Testis (tissue), 3 donors: ENCODE measurements around the gene MRPL48. TPM values are rescaled to one million over a fixed set of nuclear protein-coding genes. Genes with fewer than 3 reads are reported as not detected.

ENCODE experiments used
- DNase-seq: peaks from one replicate; pipeline ENCODE4 v3.0.0-alpha.2; 2019
- H3K27ac ChIP-seq, 2 donors: fragments of 200-600 bp; sonication (generic); one replicate each; pipeline ENCODE4 v1.5.1; 2019
- H3K27me3 ChIP-seq: fragments of 200-600 bp; sonication (generic); one replicate; pipeline ENCODE4 v1.5.1; 2019
- H3K36me3 ChIP-seq: fragments of 200-600 bp; sonication (generic); one replicate; pipeline ENCODE4 v1.5.1; 2017; ENCODE audit warnings: low read depth; ENCODE audit errors: missing control alignments
- H3K4me1 ChIP-seq: fragments of 200-600 bp; sonication (generic); one replicate; pipeline ENCODE4 v1.5.1; 2019
- H3K4me3 ChIP-seq, 2 donors: fragments of 200-600 bp; sonication (generic); one replicate each; pipeline ENCODE4 v1.5.1; 2017 to 2019
- H3K9me3 ChIP-seq: fragments of 200-600 bp; sonication (generic); one replicate; pipeline ENCODE4 v1.5.1; 2017
- CTCF ChIP-seq, 3 experiments: fragments of 450-650 bp in 2 of 3; fragments of 200-600 bp in 1 of 3; sonication (generic) in 1 of 3; IDR thresholded peaks; one replicate each; pipeline ENCODE4 v1.5.1; 2016 to 2019; ENCODE audit warnings: antibody characterized with exemption in 3 of 3, mild to moderate bottlenecking in 2 of 3, moderate library complexity in 1 of 3
- POLR2A ChIP-seq: fragments of 450-650 bp; IDR thresholded peaks from one replicate; pipeline ENCODE4 v1.6.1; 2017; ENCODE audit warnings: antibody characterized with exemption, mild to moderate bottlenecking, moderate library complexity
- WGBS, 2 donors: methylation state at CpG; one replicate each; pipeline ENCODE4 v1.1.5; 2018; 5-methylcytosine and 5-hydroxymethylcytosine counted together
- intact Hi-C: fragments of 100-400 bp; cut with DNase I; formaldehyde crosslinking; loops from one replicate; pipeline ENCODE4 v1.15.1; 2023; ENCODE audit warnings: low total_unique reads
- polyA plus RNA-seq: library from polyadenylated mRNA; stranded (reverse); fragments of 350-450 nt; fragmentation: Illumina TruSeq; extraction: RNeasy Lipid Tissue Mini Kit (QIAGEN cat#74804); gene quantifications from one replicate; pipeline ENCODE4 v1.2.3, GENCODE V29; 2014; ENCODE audit warnings: low read depth, low replicate concordance; ENCODE audit not compliant: insufficient read depth
- total RNA-seq, 2 donors: library from RNA; depleted of rRNA; stranded (reverse); fragments of >200 nt; gene quantifications; one replicate each; pipeline ENCODE4 v1.2.3, GENCODE V29; 2016

MRPL48 gene
- total and polyA plus RNA-seq, 3 donors from 2014 or later = 9.1 to 16.9 (median 10.7) TPM

- WGBS, 2 donors = 65 to 73% methylated on average over 2 of the region's 2 CpGs
- Histone ChIP-seq H3K4me1 (no peaks in the 10 kb centered on the region), H3K9me3 (no peaks in the 10 kb centered on the region), H3K27me3 (no peaks in the 10 kb centered on the region), H3K27ac (no peak overlapping the region), H3K36me3 (no peaks in the 10 kb centered on the region), H3K4me3 (no peak overlapping the region)
- intact Hi-C loops = no loop called here
- DNase-seq = no peak
- no peak for TF ChIP-seq POLR2A
- TF ChIP-seq CTCF (IDR thresholded peaks at IDR 0.05) = no peak
These were observed 72.5 kb downstream of the MRPL48 start for GRCh38 chr11:73860202-73860601.

- no peaks in the 10 kb centered on the region for H3K27me3 ChIP-seq
- no peak for DNase-seq
- H3K9me3 ChIP-seq = no peaks in the 10 kb centered on the region
- H3K4me3 ChIP-seq = no peak overlapping the region
- no peaks in the 10 kb centered on the region for H3K36me3 ChIP-seq
- intact Hi-C loops = no loop called here
- 77 to 85% methylated on average over 4 of the region's 4 CpGs for WGBS, 2 donors
- no peaks in the 10 kb centered on the region for H3K4me1 ChIP-seq
- TF ChIP-seq POLR2A (no peak), CTCF (IDR thresholded peaks at IDR 0.05) (no peak)
- no peak overlapping the region for H3K27ac ChIP-seq
These were observed 75.3 kb downstream of the MRPL48 start for GRCh38 chr11:73862986-73863385.

- Histone ChIP-seq H3K4me1 (peaks cover 9% of the 10 kb centered on the region), H3K36me3 (no peaks in the 10 kb centered on the region), H3K4me3 (no peak overlapping the region), H3K27ac (no peak overlapping the region), H3K27me3 (no peaks in the 10 kb centered on the region), H3K9me3 (no peaks in the 10 kb centered on the region)
- WGBS, 2 donors = 56 to 63% methylated on average over 5 of the region's 5 CpGs
- TF ChIP-seq CTCF (IDR thresholded peaks at IDR 0.05) (no peak), POLR2A (no peak)
- intact Hi-C loops = no loop called here
- DNase-seq = no peak
These were observed 78.5 kb downstream of the MRPL48 start for GRCh38 chr11:73866095-73866579.

GRCh38 chr11:73866586-73866996 is 78.9 kb downstream of the MRPL48 start:
- TF ChIP-seq POLR2A = no peak
- no peak for TF ChIP-seq CTCF (IDR thresholded peaks at IDR 0.05)
- 41 to 54% methylated on average over 2 of the region's 2 CpGs for WGBS, 2 donors

GRCh38 chr11:73869332-73869949 is 81.8 kb downstream of the MRPL48 start:
- Histone ChIP-seq H3K9me3 (no peaks in the 10 kb centered on the region), H3K27me3 (no peaks in the 10 kb centered on the region), H3K36me3 (no peaks in the 10 kb centered on the region), H3K27ac (no peak overlapping the region), H3K4me3 (no peak overlapping the region), H3K4me1 (peaks cover 9% of the 10 kb centered on the region)
- TF ChIP-seq POLR2A (no peak), CTCF (IDR thresholded peaks at IDR 0.05) (no peak)
- no peak for DNase-seq
- WGBS, 2 donors = 30% methylated on average over 1 of the region's 1 CpG; no CpG with 5 or more reads in 1 of the 2 donors
- intact Hi-C loops = no loop called here

More at GRCh38 chr11:73866586-73866996, 78.9 kb downstream of the MRPL48 start:
- Histone ChIP-seq H3K9me3 (no peaks in the 10 kb centered on the region), H3K36me3 (no peaks in the 10 kb centered on the region), H3K4me3 (no peak overlapping the region), H3K27me3 (no peaks in the 10 kb centered on the region), H3K4me1 (peaks cover 9% of the 10 kb centered on the region), H3K27ac (no peak overlapping the region)
- intact Hi-C loops = no loop called here
- DNase-seq = no peak
